Neural crest cell (in vitro differentiated cells): ENCODE results near the gene WDR76. TPM values are rescaled to one million over a fixed set of nuclear protein-coding genes. Genes with fewer than 3 reads are reported as not detected.
A peak's percentile ranks its signal among the peaks of the same experiment; 100 is the strongest.

Source experiments
- DNase-seq: peaks from one replicate; pipeline ENCODE4 v3.0.0; 2021; ENCODE audit warnings: low read depth, mixed read lengths, low spot score
- H3K27ac Mint-ChIP-seq: one replicate; pipeline ENCODE4 v1.8.0; 2021; ENCODE audit warnings: mild to moderate bottlenecking, mixed read lengths; ENCODE audit not compliant: unreplicated experiment
- H3K27me3 Mint-ChIP-seq: 2 replicates; pipeline ENCODE4 v1.8.0; 2021; ENCODE audit warnings: low read depth, mild to moderate bottlenecking, mixed read lengths
- H3K36me3 Mint-ChIP-seq: 2 replicates; pipeline ENCODE4 v1.8.0; 2021; ENCODE audit warnings: low read depth, mild to moderate bottlenecking, mixed read lengths
- H3K4me1 Mint-ChIP-seq: 2 replicates; pipeline ENCODE4 v1.8.0; 2021; ENCODE audit warnings: mixed read lengths
- H3K4me3 Mint-ChIP-seq: one replicate; pipeline ENCODE4 v1.8.0; 2021; ENCODE audit warnings: mild to moderate bottlenecking, mixed read lengths
- H3K9me3 Mint-ChIP-seq: 2 replicates; pipeline ENCODE4 v1.8.0; 2021; ENCODE audit warnings: mixed read lengths
- total RNA-seq: library from RNA; stranded (reverse); gene quantifications from 2 replicates; pipeline ENCODE4 v1.2.1, GENCODE V29; 2021
- TF ChIP-seq, protein P1 (sequence below): fragments of 200-600 bp; sonication (generic); conservative IDR thresholded peaks from 2 replicates; pipeline ENCODE4 v1.5.0; 2021; ENCODE audit warnings: antibody characterized with exemption, mild to moderate bottlenecking

Gene WDR76
- total RNA-seq, 1 donor from 2014 or later: 41.3 TPM

DNA sequence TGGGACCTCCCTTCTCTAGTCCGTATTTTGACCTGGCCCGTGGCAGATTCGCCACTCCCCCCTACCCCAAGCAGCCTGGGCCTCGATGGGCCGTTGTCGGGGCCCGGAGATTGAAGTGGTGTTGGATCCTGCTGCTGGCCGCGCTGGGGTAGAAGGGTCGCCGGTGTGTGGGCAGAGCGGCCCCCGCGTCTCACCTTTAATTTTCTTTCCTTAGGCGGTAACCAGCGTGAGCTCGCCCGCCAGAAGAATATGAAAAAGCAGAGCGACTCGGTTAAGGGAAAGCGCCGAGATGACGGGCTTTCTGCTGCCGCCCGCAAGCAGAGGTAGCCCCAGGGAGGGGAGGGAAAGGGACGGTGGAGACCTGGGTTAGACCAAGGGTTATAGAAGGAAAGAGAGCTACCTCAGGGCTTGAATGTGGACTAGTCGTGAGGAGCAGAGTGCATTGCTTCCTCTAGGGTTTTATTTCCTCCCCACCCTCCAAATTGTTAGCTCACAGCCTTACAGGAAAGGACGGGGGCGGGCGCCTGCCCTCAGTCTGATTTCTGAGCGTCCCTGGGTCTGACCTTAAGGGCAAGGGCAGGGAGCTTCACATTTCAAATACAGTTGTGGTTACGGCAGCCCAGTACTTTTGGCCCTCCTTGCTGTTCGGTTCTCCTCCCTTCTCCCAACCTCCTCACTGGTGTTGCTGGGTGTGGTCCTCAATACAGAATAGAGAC is 33.9 kb upstream of the WDR76 start:
- no peaks in the 10 kb centered on the region for H3K27me3 Mint-ChIP-seq
- DNase-seq: no peak
- peaks cover 32% of the 10 kb centered on the region for H3K4me1 Mint-ChIP-seq
- TF ChIP-seq, protein P1, sequence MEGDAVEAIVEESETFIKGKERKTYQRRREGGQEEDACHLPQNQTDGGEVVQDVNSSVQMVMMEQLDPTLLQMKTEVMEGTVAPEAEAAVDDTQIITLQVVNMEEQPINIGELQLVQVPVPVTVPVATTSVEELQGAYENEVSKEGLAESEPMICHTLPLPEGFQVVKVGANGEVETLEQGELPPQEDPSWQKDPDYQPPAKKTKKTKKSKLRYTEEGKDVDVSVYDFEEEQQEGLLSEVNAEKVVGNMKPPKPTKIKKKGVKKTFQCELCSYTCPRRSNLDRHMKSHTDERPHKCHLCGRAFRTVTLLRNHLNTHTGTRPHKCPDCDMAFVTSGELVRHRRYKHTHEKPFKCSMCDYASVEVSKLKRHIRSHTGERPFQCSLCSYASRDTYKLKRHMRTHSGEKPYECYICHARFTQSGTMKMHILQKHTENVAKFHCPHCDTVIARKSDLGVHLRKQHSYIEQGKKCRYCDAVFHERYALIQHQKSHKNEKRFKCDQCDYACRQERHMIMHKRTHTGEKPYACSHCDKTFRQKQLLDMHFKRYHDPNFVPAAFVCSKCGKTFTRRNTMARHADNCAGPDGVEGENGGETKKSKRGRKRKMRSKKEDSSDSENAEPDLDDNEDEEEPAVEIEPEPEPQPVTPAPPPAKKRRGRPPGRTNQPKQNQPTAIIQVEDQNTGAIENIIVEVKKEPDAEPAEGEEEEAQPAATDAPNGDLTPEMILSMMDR: no peak
- peak overlapping the region; percentile 98 for H3K27ac Mint-ChIP-seq
- H3K4me3 Mint-ChIP-seq: peak overlapping the region; percentile 99
- H3K36me3 Mint-ChIP-seq: peaks cover 3% of the 10 kb centered on the region
- no peaks in the 10 kb centered on the region for H3K9me3 Mint-ChIP-seq

DNA sequence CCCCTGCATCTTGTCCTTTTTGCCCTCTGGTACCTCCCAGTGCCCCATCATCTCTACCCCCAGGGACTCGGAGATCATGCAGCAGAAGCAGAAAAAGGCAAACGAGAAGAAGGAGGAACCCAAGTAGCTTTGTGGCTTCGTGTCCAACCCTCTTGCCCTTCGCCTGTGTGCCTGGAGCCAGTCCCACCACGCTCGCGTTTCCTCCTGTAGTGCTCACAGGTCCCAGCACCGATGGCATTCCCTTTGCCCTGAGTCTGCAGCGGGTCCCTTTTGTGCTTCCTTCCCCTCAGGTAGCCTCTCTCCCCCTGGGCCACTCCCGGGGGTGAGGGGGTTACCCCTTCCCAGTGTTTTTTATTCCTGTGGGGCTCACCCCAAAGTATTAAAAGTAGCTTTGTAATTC is 33.2 kb upstream of the WDR76 start:
- Mint-ChIP-seq H3K27me3 (no peaks in the 10 kb centered on the region), H3K36me3 (peaks cover 7% of the 10 kb centered on the region), H3K9me3 (no peaks in the 10 kb centered on the region), H3K27ac (peak overlapping the region; percentile 69), H3K4me1 (peaks cover 35% of the 10 kb centered on the region), H3K4me3 (peak overlapping the region; percentile 99)
- TF ChIP-seq, protein P1: no peak
- no peak for DNase-seq

DNA sequence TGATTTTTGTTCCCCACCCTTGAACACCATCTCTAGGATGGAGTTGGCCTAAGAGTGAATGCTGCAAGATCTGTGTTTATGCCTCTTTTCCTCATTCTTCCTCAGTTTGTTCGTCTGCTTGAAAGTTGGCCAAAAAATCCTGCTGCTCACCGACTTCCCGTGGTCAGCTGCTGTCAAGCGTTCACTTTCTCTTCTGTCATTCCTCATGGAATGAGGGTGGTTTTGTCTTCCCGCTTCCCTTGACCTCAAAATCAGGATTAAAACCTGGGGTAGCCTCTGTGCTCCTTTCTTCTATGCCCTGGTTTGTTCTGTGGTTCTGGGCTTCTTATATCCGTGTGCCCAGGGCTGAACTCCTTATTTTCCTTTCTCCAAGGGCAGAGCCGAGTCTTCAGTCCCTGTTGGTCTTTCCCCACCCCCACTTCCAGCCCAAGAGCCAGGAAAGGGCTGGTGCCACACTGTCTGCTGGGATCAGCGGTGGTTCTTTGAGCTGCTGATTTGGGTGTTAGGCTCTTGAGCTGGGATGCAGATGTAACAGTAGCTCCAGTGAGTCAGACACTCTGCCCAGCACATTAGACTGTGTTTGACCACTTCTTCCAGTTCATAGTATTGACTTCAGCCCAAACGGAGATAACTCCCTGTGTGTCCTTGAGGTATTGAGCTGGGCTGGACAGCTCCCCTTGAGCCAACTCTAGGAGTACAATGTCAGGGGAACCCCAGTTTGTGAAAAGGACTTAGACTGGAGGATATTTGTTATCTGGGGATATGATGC is 32.3 kb upstream of the WDR76 start:
- no peak for DNase-seq
- Mint-ChIP-seq H3K27ac (peak overlapping the region; percentile 57), H3K36me3 (peaks cover 14% of the 10 kb centered on the region), H3K9me3 (no peaks in the 10 kb centered on the region), H3K4me3 (peak overlapping the region; percentile 99), H3K4me1 (peaks cover 39% of the 10 kb centered on the region), H3K27me3 (no peaks in the 10 kb centered on the region)
- TF ChIP-seq, protein P1: no peak

DNA sequence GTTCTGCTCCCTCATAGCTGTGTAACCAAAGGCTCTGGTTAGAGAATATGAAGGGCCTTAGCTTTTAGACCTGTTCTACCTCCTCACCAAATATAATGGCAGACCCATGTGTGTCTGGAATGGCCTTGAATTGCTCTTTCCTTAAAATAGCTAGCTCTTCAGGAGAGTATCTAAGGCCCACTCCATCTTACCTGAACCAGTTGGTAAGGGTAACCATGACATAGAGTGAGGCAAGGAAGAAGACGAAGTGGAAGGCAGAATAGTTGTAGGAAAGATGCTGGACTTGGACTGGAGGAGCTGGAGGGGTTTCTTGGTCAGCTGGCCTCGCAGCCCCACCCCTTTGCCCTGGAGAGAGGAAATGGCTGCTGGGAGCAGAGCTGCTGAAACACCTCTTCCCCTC is 31.6 kb upstream of the WDR76 start:
- Mint-ChIP-seq H3K9me3 (no peaks in the 10 kb centered on the region), H3K4me3 (peak overlapping the region; percentile 99), H3K27me3 (no peaks in the 10 kb centered on the region), H3K36me3 (peaks cover 17% of the 10 kb centered on the region), H3K4me1 (peaks cover 46% of the 10 kb centered on the region), H3K27ac (peak overlapping the region; percentile 27)
- TF ChIP-seq, protein P1: no peak
- DNase-seq: no peak

DNA sequence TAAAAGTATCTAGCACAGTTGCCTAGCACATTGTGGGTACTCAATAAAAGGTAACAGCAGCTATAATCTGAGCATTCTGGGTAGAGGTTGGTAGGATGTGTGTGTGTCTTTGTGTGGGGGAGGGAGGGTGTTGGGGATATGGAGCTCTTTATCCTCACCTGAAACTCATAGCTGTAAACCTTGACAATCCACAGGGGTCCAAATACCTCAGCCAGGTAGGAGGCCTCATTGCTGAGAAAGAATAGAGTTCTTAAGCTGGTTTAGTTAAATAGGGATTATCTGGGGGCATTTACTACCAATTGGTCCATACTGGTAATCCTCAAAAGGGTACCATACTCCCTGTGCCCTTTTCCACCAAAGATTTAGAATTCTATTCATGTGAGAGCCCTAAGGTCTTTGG is 30.8 kb upstream of the WDR76 start:
- TF ChIP-seq, protein P1: no peak
- H3K9me3 Mint-ChIP-seq: no peaks in the 10 kb centered on the region
- H3K4me3 Mint-ChIP-seq: peak overlapping the region; percentile 99
- H3K27me3 Mint-ChIP-seq: no peaks in the 10 kb centered on the region
- H3K36me3 Mint-ChIP-seq: peaks cover 21% of the 10 kb centered on the region
- no peak for DNase-seq
- no peak overlapping the region for H3K27ac Mint-ChIP-seq
- peaks cover 53% of the 10 kb centered on the region for H3K4me1 Mint-ChIP-seq
